Glutamatergic neuron (in vitro differentiated cells): ENCODE results near the gene FAAH2. TPM values are rescaled to one million over a fixed set of nuclear protein-coding genes. Genes with fewer than 3 reads are reported as not detected.
"Not testable (repeated sequence)": the region's sequence is repeated elsewhere in the genome, so short reads cannot be mapped to it uniquely, and the experiment has no call there.

ENCODE experiments used
- DNase-seq: peaks from one replicate; pipeline ENCODE4 v3.0.0; 2022
- H3K27ac Mint-ChIP-seq: one replicate; pipeline ENCODE4 v1.8.0; 2020; ENCODE audit warnings: mild to moderate bottlenecking, mixed read lengths, inconsistent platforms; ENCODE audit not compliant: unreplicated experiment
- H3K27me3 Mint-ChIP-seq: one replicate; pipeline ENCODE4 v1.8.0; 2020; ENCODE audit warnings: mild to moderate bottlenecking, moderate library complexity, mixed read lengths, inconsistent platforms; ENCODE audit not compliant: unreplicated experiment
- H3K36me3 Mint-ChIP-seq: one replicate; pipeline ENCODE4 v1.8.0; 2020; ENCODE audit warnings: mild to moderate bottlenecking, mixed read lengths, inconsistent platforms; ENCODE audit not compliant: unreplicated experiment
- H3K4me1 Mint-ChIP-seq: one replicate; pipeline ENCODE4 v1.8.0; 2020; ENCODE audit warnings: mild to moderate bottlenecking, low read depth, mixed read lengths, inconsistent platforms; ENCODE audit not compliant: unreplicated experiment
- H3K4me3 Mint-ChIP-seq: one replicate; pipeline ENCODE4 v1.8.0; 2020; ENCODE audit warnings: mild to moderate bottlenecking, mixed read lengths, inconsistent platforms; ENCODE audit not compliant: unreplicated experiment
- H3K9me3 Mint-ChIP-seq: one replicate; pipeline ENCODE4 v1.8.0; 2020; ENCODE audit warnings: mild to moderate bottlenecking, moderate library complexity, mixed read lengths, inconsistent platforms; ENCODE audit not compliant: unreplicated experiment
- CTCF ChIP-seq: fragments of 200-600 bp; sonication (generic); IDR thresholded peaks from one replicate; pipeline ENCODE4 v1.5.0; 2021; ENCODE audit not compliant: partially characterized antibody, unreplicated experiment
- total RNA-seq: library from RNA; stranded (reverse); fragmentation: NEBNext Ultra II Directional; extraction: Animal tissue kit (Norgen Biotek cat#: 25700); gene quantifications from one replicate; pipeline ENCODE4 v1.2.1, GENCODE V29; 2021; ENCODE audit not compliant: unreplicated experiment

Gene FAAH2
- total RNA-seq, 1 donor from 2014 or later: 1.8 TPM

GRCh38 chrX:57379296-57379695 is 92.8 kb downstream of the FAAH2 start:
- no peak overlapping the region for H3K4me3 Mint-ChIP-seq
- no peak for DNase-seq
- no peaks in the 10 kb centered on the region for H3K4me1 Mint-ChIP-seq
- no peak for TF ChIP-seq CTCF
- H3K9me3 Mint-ChIP-seq: no peaks in the 10 kb centered on the region
- no peak overlapping the region for H3K27ac Mint-ChIP-seq
- no peaks in the 10 kb centered on the region for H3K36me3 Mint-ChIP-seq
- H3K27me3 Mint-ChIP-seq: no peaks in the 10 kb centered on the region

- no peak for TF ChIP-seq CTCF
- Mint-ChIP-seq H3K27ac (no peak overlapping the region), H3K4me3 (no peak overlapping the region), H3K36me3 (no peaks in the 10 kb centered on the region), H3K4me1 (no peaks in the 10 kb centered on the region), H3K27me3 (no peaks in the 10 kb centered on the region), H3K9me3 (no peaks in the 10 kb centered on the region)
- no peak for DNase-seq
Measured at GRCh38 chrX:57380026-57380796, 93.7 kb downstream of the FAAH2 start.

- not testable (repeated sequence) for H3K9me3 Mint-ChIP-seq, H3K27me3 Mint-ChIP-seq, H3K27ac Mint-ChIP-seq, DNase-seq, H3K4me1 Mint-ChIP-seq, H3K4me3 Mint-ChIP-seq, H3K36me3 Mint-ChIP-seq
Measured at GRCh38 chrX:57394162-57394561, 107.7 kb downstream of the FAAH2 start.

- not testable (repeated sequence) for DNase-seq, H3K36me3 Mint-ChIP-seq, H3K4me1 Mint-ChIP-seq, H3K27me3 Mint-ChIP-seq, H3K4me3 Mint-ChIP-seq, H3K9me3 Mint-ChIP-seq, H3K27ac Mint-ChIP-seq
Measured at GRCh38 chrX:57403191-57403590, 116.7 kb downstream of the FAAH2 start.

- Mint-ChIP-seq H3K4me3 (no peak overlapping the region), H3K27ac (no peak overlapping the region), H3K27me3 (peaks cover 2% of the 10 kb centered on the region), H3K9me3 (no peaks in the 10 kb centered on the region), H3K4me1 (no peaks in the 10 kb centered on the region), H3K36me3 (no peaks in the 10 kb centered on the region)
- no peak for DNase-seq
- TF ChIP-seq CTCF: no peak
Measured at GRCh38 chrX:57406149-57406548, 119.6 kb downstream of the FAAH2 start.

GRCh38 chrX:57417827-57418226 is 131.3 kb downstream of the FAAH2 start:
- TF ChIP-seq CTCF: no peak
- no peak for DNase-seq
- peaks cover 2% of the 10 kb centered on the region for H3K27me3 Mint-ChIP-seq
- H3K4me3 Mint-ChIP-seq: no peak overlapping the region
- H3K27ac Mint-ChIP-seq: no peak overlapping the region
- no peaks in the 10 kb centered on the region for H3K9me3 Mint-ChIP-seq
- no peaks in the 10 kb centered on the region for H3K4me1 Mint-ChIP-seq
- no peaks in the 10 kb centered on the region for H3K36me3 Mint-ChIP-seq
